Activated CD4-positive, alpha-beta T cell treated with anti-CD3 and anti-CD28 coated beads, Interleukin-2, amount 50 U/mL, for 4 hours (primary cell): ENCODE data around the gene SERINC1.
"Not testable (repeated sequence)": the region's sequence is repeated elsewhere in the genome, so short reads cannot be mapped to it uniquely, and the experiment has no call there.

ENCODE experiments used
- DNase-seq, 2 experiments: peaks; one replicate each; pipeline ENCODE4 v3.0.0-alpha.2; 2020

The SERINC1 gene

DNA sequence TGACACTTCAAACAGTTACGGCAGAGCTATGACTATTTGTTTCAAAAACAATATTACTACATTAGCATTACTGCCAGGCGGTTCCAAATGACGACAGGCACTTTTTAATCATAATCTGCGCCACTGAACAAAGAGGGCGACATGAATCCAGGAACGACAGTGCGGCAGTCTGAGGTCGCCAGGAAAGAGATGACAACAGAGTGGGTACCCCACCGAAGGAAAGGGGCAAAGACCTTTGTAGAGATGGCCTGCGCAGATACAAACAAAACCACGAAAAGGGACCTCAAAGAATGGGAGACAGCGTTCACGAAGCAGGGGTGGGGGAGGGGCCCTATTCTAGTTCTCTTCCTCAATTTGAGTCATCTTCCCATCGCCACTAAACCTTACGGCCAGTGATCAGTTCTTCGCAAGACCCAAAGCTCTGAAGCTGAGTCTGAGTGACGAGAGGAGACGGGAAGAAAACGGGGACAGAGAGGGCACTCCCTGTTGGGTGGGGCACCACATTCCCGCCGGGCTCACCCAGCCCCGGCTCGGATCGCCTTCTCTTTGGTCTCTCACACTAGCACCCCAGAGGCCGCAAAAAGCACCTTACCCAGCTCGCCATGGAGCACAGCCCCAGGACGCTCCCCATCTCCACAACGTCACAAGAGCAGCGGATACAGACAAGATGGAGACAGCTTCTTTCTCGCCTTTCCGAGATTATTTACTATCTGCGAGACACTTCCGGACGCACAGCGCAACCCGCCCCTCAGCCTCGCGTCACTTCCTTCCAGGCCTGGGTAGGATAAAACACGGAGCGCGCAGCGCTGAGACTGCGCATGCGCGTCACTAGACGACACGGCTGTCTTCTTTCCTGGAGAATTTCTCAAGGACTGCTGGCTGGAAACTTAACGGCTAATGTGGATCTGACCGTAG is at the start of gene SERINC1:
Gene SERINC1 (minus strand): TSS at position 701 of the 915 bp plus-strand sequence. CDS start 70 bp downstream, at position 631.
- DNase-seq = peak; percentile 90 to 92

DNA sequence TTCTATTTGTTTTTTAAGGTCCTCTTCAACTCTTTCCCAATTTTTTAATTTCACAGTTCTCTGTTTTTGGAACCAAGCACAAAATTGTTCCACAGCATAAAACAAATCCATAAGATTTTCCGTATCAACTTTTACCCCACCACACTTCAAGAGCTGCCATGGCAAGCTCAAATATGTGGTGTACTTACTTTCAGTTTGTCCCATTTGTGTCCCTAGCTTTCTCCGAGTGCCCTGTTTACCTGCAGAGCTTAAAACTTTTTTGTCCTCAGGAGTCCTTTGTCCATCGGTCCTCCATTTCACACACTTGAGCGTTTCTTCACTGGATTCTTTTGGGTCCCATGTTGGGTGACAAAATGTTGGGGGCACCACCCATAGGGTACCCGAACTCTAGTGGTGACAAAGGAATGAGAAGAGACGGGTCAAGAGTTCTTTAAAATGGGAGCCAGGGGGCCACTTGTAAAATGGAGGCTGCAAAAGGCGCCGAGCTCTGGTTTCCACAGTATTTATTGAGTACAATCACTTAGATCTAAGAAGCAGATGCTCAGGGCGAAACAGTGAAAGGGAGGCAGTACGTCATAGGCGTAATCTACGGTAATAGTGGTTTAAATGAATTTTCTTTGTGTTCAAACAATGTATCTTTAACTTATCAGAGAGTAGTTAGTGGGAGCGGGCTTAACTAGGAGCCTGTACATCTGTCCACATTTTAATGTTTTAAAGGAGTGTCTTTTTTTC is 39.8 kb upstream of the SERINC1 start:
- no peak for DNase-seq

DNA sequence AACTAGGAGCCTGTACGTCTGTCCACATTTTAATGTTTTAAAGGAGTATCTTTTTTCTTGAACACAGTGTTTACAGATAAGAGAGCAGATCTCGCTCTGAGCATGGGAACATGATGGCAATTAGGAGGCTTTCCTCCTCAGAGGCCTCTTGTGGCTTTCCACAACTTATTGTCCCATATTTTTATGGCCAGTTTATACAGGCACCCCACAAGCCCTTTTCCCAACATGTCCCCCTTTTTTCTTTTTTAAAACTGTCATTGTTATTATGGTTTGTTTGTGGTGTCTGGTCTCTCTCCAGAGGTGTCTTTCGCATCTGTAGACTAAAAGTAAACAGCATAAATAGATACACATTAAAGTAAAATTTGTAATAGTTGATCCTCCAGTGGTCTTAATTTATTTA is 33.6 kb upstream of the SERINC1 start:
- not testable (repeated sequence) for DNase-seq

DNA sequence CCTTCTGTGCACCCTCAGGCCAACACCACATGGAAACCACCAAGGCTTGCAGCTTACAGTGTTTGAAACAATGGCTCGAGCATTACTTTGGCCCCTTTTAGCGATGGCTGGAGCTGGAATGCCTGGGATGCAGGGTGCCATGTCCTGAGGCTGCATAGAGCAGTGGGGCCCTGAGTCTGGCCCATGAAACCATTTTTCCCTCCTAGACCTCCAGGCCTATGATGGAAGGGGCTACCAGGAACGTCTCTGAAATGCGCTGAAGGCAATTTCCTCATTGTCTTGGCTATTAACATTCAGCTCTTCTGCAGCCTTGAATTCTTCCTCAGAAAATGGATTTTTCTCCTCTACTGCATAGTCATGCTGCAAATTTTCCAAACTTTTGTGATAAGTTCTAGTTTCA is 29.9 kb upstream of the SERINC1 start:
- DNase-seq = no peak

DNA sequence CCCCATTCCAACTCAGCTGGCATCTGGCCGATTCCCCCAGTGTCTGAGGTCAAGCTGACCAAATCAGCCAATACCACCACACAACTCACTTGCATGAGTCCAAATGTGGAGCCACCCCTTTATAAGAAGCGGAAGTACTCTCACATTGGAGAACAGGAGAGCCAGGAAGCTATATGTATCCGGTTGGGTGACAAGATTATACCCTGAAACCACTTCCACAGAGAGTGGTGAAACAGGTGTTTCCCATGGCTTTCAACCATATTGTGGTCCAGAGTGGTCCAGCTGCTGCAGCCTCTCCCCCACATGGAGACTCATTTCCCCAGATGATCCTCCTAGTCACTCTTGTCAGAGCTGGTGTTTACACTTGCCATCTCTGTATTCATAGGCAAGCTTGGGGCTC is 24.0 kb upstream of the SERINC1 start:
- DNase-seq = no peak

DNA sequence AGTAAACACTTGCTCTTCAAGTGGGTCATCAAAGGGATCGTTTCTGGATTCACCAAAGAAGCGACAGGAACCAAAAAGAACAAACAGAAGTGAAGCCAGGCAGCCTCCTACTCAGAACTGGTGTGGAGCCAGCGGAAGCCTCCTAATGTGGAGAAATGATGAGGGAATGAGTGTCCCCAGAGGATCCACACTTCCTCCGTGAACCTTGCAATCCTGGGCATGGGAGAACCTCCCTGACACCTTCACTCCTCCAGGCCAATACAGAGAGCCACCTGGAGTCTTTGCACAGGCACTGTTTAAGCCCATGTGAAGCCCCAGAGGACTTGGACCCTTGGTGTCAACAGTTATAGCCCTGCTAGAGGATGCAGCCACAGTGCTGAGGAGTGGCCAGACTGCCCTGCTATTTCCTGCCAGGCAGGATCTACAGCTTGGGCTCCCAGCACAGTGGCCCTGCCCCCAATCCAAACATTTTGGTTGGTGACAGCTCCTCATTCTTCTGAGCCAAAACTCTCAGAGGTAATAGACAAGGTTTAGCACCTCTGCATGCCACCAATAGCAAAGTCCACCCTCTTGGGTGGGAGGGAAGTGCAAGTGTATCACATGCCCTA is 23.2 kb upstream of the SERINC1 start:
- DNase-seq = no peak

DNA sequence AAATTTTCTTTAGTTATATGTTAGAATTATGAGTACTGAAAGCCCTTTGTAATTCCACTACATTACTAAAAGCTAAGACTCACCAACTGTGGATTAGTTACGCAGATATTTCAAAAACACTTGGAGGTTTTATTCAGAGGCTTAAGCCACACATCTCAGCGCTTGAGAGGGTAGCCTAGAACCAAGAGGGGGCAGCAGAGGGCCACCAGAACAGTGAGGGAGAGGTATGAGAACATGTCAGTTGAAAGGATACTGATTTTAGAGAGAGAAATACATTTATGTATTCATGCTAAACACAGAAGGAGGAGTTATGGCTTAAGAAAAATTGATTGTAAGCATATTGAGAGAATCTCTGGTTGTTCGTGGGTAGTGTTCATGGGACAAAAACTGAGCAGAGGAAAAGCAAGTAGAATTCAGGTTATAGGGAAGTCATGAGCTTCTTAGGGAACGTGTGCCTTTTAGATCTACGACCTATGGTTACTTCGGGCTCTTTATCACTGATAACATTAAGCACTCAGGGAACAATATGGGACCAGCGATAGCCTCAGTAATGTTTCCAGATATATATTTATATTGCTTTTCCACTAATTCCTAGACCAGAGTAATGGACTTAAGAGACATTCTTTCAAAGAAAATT is 20.4 kb upstream of the SERINC1 start:
- peak; percentile 58 to 62 for DNase-seq

DNA sequence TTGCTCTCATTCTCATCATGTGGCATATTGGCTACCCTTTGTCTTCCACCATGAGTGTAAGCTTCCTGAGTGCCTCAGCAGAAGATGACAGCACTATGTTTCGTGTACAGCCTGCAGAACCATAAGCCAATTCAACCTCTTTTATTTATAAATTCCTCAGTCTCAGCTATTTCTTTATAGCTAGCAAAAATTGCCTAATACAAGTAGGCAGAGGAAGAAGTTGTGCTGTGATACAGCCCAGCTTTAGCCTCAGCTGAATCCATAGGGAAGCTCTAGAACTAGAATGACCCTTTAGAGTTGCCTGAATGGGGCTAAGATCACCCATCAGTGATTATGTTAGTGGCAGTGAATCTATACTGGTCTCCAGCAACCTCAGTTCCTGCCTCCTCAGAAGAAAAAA is 19.0 kb upstream of the SERINC1 start:
- DNase-seq = no peak

DNA sequence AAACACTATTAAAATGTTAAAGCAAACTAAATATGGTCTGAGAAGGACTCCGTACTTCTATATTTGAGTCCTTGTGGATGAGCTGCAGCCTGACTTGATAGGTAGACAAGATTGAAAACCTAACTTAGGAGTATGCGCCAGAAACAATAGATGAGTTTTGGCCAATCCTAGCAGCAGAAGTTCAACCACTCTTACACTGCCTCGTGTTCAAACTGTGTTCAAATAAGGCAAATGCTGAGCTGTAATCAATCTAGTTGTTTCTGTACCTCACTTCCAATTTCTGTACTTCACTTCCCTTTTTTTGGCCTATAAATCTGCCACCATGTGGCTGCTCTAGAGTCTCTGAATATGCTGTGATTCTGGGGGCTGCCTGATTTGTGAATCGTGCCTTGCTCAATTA is 13.2 kb upstream of the SERINC1 start:
- no peak for DNase-seq

DNA sequence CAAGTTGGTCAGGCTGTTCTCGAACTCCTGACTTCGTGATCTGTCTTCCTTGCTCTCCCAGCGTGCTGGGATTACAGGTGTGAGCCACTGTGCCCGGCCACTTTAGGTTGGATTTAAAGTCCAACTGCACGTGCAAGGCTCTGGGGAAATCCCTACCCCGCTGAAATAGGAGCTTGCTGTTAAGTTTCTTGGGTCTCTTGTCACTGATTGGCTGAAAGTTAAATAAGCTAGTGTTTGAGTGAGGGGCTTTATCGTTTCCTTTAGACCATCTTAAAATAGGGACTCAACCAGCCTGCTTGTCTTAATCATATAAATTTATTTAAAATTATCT is 11.1 kb upstream of the SERINC1 start:
- no peak for DNase-seq

DNA sequence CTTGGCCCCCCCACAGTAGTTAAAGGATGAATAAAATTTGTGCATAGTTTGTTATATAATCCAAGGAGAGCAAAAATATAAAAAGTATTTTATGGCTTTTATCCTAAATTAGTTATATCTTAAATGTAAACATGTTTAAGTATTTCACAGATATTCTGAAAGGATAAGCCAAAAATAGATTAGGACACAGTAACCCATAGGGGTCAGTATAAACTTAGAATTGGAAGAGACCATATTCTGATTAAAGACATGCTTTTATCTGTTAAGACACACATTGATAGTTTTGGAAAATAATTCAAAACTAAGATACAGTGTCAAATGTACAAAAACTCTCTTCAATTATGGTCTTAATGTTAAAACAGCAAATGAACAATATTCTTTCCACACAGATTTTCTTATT is 4.5 kb upstream of the SERINC1 start:
- no peak for DNase-seq

DNA sequence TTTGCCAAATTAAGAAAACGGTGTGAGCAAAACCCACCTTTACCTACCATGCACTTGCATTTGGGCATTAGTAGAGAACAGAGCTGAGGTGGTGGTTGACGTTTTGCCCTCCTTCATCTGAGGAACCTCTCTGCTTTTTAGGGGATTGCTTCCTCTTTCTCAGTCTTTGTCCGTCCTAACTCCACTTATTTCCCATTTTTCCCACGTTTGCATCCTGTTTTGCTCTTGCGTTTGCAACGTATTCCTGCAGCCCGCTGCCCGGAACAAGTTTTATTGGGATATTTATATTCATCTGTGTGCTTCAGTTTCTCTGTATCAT is 374 bp upstream of the SERINC1 start:
- no peak for DNase-seq

DNA sequence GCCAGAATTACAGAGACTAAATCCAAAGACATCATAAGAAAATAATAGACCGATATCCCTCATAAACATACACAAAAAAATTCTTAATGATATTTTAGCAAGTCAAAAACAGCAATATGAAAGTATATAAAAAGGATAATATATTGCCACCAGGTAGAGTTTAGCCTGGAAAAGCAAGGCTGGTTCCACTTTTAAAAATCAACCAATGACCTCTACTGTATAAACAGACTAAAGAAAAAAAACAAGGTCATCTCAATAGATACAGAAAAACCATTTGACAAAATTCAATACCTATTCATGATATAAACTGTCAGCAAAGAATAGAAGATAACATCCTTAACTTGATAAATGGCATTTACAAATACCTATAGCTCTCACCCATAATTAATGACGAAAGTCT is 9.7 kb downstream of the SERINC1 start:
- no peak for DNase-seq

DNA sequence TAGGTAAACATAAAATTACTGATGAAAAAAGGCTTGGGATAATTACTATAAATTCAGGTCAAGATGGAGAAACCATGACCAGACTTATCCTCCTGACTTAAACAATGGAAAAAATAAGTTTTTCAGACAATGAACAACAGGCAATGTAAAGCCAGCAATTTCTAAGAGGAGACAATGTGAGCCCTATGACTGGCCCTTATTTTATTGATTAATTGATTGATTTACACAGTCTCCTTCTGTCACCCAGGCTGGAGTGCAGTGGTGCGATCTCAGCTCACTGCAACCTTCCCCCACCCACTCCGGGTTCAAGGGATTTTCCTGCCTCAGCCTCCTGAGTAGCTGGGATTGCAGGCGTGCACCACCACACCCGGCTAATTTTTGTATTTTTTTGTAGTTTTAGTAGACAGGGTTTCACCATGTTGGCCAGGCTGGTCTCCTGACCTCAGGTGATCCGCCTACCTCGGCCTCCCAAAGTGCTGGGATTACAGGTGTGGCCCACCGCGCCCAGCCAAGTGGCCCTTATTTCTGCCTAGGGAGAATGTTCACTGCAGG is 11.7 kb downstream of the SERINC1 start:
- DNase-seq = not testable (repeated sequence)

DNA sequence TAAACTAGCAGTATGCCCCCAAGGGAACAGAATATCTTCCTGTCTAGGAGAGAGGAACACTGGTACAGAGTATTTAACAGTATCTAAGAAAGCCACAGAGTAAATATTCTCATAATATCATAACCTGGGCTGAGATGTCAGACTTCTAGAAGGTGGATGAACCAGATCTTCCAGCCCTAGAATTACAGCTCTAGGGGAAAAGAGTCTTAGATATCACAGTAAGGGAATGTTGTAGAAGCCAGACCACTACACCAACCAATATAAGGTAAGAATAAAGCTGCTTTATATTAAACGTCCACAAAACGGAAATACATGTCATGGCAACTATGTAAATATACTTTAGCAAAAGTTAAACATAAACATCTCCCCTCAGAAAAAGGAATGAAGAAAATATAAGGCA is 12.4 kb downstream of the SERINC1 start:
- DNase-seq = no peak

DNA sequence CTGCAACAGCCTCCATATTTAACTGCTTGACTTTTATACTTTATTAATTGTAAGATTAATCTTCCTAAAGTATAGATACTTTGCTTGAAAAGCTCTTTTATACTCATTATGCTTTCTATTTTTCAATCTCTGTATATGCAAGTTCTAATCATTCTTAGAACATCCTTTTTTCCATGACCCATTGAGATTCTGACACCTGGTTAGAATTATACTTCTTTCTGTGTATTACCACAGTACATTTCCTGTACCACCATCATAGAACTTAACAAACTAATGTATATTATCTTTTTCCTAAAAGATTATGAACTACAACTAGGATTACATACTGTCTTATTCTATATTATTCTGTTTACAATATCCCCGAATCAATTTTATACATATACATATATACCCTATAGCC is 13.5 kb downstream of the SERINC1 start:
- no peak for DNase-seq

DNA sequence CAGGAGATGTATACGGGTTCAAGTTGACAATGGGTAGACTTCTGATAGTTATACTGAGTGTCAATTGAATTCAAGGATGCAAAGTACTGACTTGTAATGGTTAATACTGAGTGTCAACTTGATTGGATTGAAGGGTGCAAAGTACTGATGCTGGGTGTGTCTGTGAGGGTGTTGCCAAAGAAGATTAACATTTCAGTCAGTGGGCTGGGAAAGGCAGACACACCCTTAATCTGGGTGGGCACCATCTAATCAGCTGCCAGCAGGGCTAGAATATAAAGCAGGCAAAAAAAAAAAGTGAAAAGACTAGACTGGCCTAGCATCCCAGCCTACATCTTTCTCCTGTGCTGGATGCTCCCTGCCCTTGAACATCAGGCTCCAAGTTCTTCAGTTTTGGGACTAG is 16.5 kb downstream of the SERINC1 start:
- not testable (repeated sequence) for DNase-seq

DNA sequence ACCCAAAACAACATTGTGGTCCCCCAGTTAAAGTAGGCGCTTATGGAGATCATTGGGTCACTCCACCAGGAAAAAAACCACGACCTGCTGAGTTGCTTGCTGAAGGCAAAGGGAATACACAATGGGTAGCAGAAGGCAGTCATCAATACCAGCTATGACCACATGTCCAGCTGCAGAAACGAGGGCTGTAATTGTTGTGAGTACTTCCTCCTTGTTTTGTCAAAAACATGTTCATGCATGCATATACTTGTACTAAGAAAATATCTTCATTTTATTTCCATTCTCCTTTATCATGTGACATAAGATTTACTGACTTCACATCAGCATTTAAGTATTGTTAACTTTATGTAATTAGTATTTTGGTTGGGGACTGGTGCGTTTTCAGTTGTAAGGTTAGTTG is 16.9 kb downstream of the SERINC1 start:
- DNase-seq = no peak

DNA sequence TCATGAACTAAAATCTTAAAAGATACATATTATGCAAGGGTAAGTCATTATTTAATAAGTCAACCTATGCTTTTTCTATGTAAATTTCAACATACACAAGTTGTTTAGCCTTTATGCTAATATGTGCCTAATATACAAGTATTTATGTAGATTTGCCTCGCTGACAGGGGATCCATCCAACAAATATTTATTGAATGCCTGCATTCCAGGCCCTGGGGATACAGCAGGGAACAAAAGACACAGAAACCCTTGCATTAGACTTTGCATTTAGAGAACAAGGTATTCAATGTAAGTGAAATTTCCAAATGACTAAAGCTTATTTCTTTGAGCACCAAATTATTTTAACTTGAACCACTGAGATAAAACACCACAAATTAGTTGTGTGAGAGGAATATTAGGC is 19.1 kb downstream of the SERINC1 start:
- DNase-seq = no peak

DNA sequence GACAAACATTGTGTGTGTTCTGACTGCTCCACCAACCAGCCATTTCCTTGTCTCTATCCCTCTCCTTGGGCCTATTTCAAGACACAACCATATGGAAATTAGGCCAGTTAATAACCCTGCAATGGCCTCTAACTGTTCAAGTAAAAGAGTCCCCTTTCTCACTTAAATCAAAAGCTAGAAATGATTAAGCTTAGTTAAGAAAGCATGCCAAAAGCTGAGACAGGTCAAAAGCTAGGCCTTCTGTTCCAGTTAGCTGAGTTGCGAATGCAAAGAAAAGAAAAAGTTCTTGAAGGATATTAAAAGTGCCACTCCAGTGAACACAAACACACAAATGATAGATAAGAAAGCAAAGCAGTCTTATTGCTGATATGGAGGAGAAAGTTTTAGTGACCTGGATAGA is 22.5 kb downstream of the SERINC1 start:
- DNase-seq = no peak

DNA sequence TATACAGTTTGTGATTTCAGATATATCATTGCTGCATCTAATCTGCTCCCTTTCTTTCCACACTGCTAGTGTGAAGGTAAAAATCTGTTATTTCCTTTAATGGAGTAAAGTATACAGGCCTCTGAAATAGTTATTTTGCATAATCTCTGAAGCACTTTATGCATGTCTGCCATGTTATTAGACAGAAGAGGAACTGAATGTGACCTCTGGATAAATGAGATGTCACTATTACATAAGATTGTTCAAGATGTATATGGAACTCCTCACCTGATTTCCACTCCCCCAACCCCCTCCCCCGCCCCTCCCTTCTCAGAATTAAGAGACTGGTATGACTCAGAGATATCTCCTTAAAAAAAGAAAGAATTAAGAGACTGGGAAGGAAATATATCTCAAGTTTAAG is 26.3 kb downstream of the SERINC1 start:
- no peak for DNase-seq

DNA sequence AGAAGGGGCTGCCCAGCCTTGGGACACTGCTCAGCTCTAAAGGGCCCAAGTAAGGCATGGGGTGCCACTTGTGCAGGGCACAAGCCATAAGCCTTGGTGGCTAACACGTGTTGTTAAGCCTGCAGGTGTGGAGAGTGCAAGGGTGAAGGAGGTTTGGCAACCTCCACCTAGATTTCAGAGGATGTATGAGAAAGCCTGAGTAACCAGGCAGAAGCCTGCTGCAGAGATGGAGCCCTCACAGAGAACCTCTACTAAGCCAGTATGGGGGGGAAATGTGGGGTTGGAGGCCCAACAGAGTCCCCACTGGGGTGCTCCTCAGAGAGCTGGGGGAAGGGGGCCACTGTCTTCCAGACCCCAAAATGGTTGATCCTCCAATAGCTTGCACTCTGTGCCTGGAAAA is 32.6 kb downstream of the SERINC1 start:
- no peak for DNase-seq

DNA sequence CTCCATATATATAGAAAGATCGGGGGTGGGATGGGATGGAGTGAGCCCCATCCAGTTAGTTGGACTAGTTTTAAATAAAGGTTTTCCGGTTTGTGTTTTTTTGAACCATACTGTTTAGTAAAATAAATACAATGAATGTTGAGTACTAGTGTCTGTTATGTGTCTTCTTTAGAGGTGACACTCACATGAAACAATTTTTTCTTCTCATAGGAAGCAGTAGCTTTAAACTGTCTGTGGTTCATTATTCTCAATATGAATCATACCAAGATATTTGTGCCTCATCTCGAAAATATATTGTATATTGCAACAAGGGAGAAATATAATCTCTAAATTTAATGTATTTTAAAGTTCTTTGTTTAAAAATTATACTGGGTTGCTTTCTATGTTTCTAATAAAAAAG is 38.8 kb downstream of the SERINC1 start:
- DNase-seq = no peak
